HL-60/S4 treated with phorbol 12-myristate 13-acetate at 8.2 ng/mL for 4 days and 3 days (cell line): Measurements from ENCODE around the gene EFHD2.

Experiments
- in situ Hi-C: fragments of 300-500 bp; cut with MboI; formaldehyde crosslinking; loops from 2 replicates; pipeline ENCODE4 v1.15.0; 2022; ENCODE audit warnings: low sequenced_read_pairs

Gene EFHD2

DNA sequence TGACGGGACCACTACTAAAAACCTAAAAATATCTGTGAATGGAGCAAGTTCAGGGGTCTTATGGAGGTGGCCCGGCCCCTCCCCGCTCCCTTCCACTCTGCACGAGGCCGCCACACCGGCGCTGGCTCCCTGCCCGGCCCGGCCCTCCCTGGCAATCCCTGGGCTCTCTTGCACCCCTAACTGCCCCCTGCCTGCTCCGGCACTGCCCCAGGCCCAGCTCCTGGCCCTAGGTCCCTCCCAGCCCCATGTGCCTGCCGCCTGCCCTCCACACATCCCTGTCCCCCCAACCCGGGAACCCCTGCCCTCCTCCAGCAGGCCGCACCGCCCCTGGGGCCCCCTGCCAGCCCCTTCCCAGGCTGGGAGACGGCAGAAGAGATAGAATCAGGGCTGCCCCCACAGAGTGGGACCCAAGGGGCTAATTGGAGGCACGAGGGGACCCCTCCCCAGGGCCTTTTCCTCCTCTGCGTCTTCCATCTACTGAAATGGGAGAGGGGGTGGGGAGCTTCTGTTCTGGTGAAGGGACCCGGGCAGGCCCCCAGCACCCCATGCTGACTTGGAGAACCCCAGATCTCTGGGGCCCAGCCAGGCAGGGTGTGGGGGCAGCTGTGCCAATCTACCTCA is 19.2 kb downstream of the EFHD2 start:
- in situ Hi-C loops: loop anchor here (10.0 to 25.0 kb wide), 2 partner anchors 84 to 292 kb away; no protein-coding TSS in a partner anchor

DNA sequence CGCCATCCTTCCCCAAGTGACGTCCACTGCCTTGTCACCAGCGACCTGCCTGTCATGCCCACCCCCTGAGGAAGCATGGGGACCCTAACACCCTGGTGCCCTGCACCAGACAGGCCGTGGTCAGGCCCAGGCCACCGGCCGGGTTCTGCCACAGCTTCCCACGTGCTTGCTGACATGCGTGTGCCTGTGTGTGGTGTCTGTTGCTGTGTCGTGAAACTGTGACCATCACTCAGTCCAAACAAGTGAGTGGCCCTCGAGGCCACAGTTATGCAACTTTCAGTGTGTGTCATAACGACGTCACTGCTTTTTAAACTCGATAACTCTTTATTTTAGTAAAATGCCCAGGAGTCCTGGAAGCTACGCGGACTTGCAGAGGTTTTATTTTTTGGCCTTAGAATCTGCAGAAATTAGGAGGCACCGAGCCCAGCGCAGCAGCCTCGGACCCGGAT is 20.0 kb downstream of the EFHD2 start:
- in situ Hi-C loops: loop anchor here (10.0 to 25.0 kb wide), 2 partner anchors 85 to 292 kb away; no protein-coding TSS in a partner anchor

DNA sequence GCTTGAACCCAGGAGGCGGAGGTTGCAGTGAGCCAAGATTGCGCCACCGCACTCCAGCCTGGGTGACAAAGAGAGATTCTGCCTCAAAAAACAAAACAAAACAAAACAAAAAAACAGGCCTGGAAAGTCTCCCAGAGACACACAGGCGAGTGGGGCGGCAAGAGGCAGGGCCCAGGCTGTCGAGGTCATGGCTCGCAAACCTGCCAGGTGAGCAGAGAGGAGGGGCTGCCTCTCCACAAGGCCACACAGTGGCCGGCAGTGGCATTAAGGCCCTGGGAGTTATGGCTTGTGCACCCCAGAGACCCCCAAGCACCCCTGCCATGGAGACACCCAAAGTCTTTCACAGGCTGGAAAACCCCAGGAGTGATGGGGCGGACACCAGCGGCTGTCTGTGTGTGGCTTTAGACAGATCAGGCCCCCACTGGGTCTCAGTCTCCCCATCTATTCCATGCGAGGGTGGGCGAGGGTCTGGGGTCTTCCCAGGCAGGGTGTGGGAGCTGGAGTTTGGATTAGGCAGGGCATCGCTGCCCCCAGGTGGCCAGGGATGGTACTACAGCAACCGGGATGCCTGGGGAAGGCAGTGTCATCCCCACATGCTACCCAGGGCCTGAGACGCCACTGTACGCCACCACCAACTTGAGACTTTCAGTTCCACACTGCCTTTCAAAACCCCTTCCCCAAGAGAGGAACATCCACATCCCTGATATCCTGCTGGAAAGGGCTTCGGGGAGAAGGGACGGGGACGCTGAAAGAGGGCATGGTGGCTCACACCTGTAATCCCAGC is 21.3 kb downstream of the EFHD2 start:
- in situ Hi-C loops: loop anchor here (25.0 kb wide), 1 partner anchor 294 kb away; no protein-coding TSS in a partner anchor

DNA sequence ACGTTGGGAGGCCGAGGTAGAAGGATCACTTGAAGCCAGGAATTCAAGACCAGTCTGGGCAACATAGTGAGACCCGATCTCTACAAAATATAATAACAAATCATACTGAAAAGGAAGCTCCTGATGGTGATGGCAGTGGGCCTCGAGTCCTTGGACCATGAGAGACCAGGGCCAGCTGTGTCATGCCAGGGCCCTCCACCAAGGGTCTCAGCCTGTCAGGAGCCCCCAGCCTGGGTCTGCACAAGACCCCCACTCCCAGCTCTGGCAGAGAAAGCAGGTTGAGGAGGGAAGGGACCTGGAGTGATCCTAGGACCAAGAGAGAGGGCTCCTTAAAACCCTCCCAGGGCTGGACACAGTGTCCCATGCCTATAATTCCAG is 21.9 kb downstream of the EFHD2 start:
- in situ Hi-C loops: loop anchor here (25.0 kb wide), 1 partner anchor 294 kb away; no protein-coding TSS in a partner anchor

DNA sequence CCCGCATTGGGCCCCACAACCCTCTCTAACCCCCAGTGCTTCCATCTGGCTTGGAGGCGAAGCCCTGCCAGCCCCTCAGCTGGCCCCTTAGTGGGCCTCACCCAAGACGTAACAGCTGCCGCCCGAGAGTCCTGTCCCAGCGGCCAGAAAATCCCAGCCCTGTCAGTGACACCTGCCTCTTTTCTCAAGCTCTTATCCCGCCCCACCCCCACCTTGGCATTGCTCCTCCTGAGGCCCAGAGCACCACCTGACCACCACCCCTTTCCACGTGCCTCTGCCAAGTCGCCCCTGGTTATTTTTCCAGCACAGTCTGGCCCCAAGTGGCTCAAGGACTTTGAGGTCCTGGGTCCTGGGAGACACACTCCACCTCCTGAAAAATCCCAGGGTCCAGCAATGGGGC is 22.6 kb downstream of the EFHD2 start:
- in situ Hi-C loops: loop anchor here (25.0 kb wide), 1 partner anchor 295 kb away; no protein-coding TSS in a partner anchor

DNA sequence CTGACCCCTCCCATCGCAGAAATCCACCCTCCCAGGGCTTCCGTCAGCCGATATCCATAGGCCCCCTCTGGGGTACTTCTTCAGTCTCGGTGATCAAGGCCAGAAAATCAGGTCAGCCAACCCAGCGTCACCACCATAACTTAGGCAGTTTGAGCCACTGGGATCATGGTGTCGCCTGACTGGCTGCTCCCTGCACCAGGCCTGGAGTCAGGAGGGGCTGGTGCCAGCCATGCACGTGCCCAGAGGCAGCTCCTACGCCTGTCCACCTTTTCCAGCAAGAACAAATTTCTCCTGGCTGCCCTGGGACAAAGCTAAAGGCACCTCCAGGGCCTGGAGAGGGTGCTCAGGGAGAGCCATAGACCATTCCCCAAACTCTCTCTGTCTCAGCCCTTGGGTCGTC is 23.8 kb downstream of the EFHD2 start:
- in situ Hi-C loops: loop anchor here (25.0 kb wide), 1 partner anchor 296 kb away; no protein-coding TSS in a partner anchor

DNA sequence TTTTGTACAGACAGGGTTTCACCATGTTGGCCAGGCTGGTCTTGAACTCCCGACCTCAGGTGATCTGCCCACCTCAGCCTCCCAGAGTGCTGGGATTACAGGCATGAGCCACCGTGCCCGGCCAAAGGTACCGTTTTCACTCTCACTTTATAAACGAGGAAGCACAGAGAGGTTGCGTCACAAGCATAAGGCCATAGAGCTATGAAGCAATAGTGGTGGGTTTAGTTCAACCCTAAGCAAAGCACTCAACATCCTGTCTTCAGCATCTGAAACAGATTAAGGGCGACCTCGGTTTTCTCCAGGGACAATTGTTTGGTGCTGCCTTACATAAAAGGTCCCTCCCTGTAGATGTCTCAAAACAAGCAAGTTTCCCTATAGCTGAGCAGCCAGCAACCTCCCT is 25.1 kb downstream of the EFHD2 start:
- in situ Hi-C loops: loop anchor here (25.0 kb wide), 1 partner anchor 297 kb away; no protein-coding TSS in a partner anchor

DNA sequence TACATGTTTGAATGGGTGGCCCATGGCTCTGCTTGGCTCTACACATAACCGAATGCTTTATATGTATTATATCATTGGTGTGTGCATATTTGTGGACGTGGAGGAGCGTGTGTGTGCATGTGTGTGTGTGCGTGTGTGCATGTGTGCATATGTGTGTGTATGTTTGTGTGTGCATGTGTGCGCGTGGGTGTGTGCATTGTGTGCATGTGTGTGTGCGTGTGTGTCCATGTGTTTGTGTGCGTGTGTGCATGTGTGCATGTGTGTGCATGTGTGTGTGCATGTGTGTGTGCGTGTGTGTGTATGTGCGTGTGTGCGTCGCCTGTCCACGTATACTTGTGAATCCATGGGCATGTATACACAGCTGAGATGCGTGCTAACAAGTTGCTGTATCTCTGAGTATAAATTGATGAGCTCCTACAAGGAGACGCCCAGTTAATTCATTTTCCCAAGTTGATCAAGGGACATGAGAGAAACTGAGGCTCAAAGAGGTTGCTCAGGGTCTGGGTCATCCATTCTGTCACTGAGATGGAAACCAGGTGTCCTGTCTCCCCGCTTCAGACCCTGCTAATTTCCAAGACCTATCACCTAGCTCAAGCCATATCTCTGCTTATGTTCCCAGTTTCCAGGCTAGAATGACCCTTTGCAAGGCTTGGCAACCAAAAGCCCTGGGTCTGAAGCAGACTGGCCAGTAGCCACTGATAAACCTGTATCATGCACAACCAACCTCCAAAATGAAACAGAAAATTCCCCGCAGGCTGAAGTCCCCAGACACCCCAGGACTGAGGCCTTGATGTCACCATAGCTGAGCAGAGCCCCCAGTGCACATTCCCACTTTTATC is 25.8 kb downstream of the EFHD2 start:
- in situ Hi-C loops: loop anchor here (25.0 kb wide), 1 partner anchor 298 kb away; no protein-coding TSS in a partner anchor

DNA sequence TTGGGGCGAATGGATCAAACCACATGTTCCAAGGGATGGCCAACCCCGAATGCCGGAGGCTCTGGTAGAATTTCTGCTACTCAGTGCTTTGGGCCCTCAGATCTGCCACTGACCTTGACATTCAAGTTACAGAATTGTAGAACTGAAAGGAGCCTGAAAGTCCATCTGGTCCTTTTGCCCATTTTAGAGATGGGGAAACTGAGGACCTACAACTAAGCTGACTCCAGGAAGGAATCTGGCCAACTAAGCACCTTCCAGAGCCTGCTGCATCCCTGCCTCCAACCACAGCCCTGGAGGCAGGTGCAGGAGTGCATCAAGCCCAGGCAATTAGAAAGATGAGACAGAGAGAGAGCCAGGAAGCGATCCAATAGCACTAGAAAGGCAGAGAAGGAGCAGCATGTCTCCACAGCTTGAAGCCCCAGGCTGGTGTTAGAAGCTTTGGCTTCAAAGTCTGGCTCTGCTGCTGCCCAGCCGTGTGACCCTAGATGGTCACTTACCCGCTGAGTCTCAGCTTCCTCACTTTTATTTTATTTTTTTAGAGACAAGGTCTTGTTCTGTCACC is 27.3 kb downstream of the EFHD2 start:
- in situ Hi-C loops: loop anchor here (25.0 kb wide), 1 partner anchor 300 kb away; no protein-coding TSS in a partner anchor

DNA sequence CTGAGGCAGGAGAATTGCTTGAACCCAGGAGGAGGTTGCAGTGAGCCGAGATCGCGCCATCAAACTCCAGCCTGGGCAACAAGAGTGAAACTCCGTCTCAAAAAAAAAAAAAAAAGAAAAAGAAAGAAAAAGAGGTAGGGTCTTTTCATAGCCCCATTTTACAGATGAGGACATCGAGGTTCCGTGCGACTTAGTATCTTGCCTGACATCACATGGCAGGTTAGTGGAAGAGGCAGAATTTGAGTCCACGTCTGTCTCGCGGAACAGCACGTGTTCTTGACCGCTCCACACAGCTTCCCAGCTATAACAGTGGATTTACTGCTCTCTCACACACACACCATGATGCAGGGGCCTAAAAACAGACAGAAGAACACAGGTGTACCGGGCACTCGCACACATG is 29.6 kb downstream of the EFHD2 start:
- in situ Hi-C loops: loop anchor here (25.0 kb wide), 1 partner anchor 302 kb away; no protein-coding TSS in a partner anchor

DNA sequence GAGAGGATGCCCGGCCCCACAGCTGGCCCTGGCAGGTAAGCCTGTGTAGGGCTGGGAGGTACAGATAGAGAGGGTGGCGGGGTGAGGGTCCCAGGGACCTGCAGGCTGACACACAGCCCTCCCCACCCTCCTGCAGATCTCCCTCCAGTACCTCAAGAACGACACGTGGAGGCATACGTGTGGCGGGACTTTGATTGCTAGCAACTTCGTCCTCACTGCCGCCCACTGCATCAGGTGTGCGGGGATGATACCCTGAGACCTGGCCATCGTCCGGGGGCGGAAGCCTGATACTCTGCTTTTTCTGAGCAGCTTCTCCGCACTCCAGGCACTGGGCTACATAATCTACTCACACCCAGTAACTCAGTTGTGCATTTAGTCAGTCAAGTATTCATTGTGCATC is 30.7 kb downstream of the EFHD2 start:
- in situ Hi-C loops: loop anchor here (25.0 kb wide), 1 partner anchor 303 kb away; no protein-coding TSS in a partner anchor

DNA sequence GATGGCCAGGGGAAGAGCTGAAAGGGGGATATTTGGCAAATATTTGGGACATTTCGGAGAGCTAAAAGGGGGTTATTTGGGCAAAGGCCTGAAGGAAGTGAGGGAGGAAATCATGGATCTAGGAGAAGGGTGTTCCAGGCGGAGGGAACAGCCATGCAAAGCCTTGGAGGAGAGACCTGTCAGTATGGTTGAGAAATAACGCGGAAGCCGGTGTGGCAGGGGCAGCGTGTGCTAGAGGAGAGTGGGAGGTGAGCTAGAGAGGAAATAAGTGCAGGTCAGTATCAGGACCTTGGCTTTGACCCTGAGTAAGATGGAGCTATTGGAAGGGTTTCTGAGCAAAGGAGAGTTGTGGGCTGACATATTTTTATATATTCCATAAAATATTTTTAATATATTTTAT is 31.6 kb downstream of the EFHD2 start:
- in situ Hi-C loops: loop anchor here (25.0 kb wide), 1 partner anchor 304 kb away; no protein-coding TSS in a partner anchor

DNA sequence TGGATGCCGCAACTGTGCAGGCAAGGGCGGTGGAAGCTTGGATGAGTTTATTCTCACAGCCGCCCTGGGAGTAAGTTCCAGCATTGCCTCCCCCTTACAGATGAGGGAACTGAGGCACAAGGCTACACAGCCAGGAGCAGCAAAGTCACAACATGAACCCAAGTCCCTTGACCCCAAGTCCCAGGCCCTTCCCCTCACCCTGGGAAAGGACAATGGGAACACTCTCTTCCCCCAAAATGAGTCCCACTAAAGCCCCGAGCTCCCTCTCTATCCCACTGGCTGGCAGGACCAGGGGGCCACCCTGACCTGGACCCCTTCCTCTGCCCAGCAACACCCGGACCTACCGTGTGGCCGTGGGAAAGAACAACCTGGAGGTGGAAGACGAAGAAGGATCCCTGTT is 32.4 kb downstream of the EFHD2 start:
- in situ Hi-C loops: loop anchor here (25.0 kb wide), 1 partner anchor 305 kb away; no protein-coding TSS in a partner anchor

DNA sequence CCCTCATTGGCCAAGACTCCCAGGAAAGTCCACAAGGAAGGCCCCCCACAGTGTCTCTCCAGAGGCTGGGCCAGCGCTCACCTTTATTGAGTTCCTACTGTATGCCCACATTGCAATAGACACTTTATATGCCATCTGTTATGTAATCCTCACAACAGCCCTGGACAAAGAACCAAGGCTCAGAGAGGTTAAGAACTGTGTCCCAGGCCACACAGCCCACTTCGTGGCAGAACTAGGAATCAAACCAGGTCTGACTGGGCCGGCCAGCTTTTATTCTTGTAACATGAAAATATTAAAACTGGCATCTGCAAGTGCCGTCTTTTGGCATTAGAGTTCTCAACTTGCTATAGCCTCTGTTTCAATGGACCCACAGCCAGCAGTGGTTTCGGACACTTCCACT is 33.1 kb downstream of the EFHD2 start:
- in situ Hi-C loops: loop anchor here (25.0 kb wide), 1 partner anchor 305 kb away; no protein-coding TSS in a partner anchor

DNA sequence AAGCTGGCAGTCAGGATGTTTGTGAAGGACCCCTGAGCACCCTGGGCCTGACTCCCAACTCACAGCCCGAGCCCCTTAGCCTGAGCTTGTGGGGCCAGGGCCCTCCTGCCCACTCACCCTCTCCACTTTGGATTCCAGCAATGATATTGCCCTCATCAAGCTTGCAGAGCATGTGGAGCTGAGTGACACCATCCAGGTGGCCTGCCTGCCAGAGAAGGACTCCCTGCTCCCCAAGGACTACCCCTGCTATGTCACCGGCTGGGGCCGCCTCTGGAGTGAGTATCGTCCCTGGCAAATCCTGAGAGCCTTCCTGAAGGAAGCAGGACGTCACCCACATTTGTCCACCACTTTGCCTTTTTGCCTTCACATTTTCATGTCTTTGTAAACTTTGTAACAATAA is 33.6 kb downstream of the EFHD2 start:
- in situ Hi-C loops: loop anchor here (25.0 kb wide), 1 partner anchor 306 kb away; no protein-coding TSS in a partner anchor

DNA sequence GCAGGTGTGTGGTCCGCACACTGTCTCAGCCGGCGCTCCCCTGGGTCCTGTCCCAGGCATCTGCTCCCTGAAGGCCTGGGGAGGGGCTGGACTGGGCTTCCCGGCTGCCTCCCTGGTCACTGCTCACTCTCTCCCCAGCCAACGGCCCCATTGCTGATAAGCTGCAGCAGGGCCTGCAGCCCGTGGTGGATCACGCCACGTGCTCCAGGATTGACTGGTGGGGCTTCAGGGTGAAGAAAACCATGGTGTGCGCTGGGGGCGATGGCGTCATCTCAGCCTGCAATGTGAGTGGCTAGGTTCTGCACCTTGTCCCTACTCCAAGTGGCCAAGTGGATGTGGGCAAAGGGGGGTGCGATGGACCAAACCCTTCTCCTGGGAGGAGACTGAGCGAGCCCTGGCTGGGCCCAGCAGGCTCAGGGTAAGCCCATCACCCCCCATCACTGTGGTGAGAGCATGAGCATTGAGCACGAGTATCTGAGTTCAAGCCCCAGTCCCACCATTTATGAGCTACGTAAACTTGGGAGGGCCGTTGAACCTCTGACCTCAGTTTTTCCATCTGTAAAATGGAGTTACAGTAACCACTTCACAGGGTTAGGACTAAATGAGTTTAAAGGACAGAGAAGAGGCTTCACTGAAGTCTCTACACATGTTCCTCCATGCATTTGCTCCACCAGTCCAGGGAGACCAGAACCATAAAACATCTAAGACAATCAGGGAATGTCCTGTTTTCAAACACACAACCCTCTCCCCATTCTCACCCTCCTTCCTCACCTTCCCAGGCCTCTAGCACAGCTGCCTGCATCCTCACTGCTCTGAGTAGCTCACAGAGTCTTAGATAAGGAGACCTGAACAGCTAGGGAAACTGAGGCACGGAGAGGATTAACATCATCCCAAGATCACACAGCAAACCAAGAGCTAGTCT is 35.0 kb downstream of the EFHD2 start:
- in situ Hi-C loops: loop anchor here (25.0 kb wide), 1 partner anchor 307 kb away; no protein-coding TSS in a partner anchor

DNA sequence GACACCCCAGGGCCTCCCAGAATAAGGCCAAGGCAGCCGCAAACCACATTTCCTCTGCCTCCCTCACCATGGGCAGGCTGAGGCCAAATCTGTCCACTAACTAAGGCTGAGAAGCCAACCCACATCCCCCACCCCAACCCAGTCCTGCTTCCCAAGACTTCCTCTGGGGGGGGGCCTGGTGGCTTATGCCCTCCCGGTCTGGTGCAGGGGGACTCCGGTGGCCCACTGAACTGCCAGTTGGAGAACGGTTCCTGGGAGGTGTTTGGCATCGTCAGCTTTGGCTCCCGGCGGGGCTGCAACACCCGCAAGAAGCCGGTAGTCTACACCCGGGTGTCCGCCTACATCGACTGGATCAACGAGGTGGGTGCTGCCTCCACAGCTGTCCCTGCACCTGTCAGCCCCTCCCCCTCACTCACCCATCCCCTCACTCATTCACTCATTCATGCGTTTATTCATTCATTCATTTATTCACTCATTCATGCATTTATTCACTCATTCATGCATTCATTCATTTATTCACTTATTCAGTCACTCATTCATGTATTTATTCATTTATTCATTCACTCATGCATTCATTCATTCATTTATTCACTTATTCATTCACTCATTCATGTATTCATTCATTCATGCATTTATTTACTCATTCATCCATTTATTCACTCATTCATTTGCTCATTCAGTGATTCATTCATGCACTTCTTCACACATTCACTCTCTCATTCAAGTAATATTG is 35.9 kb downstream of the EFHD2 start:
- in situ Hi-C loops: loop anchor here (25.0 kb wide), 1 partner anchor 308 kb away; no protein-coding TSS in a partner anchor

DNA sequence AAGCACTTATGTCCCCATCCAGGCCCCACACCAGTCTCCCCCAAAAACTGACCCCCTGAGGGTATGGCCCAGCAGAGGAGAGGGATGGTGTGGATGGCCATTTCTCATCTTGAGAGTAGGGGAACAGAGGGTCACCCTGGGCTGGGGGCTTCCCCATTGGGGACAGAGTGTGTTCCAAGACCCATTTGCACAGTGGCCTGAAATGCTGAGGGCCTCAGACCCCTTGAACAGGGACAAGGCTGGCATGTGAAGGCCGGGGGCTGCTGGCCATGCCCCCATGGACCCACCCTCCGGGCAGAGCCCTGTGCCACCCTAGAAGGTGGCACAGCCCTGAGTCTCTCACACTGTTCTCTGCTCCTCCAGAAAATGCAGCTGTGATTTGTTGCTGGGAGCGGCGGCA is 36.5 kb downstream of the EFHD2 start:
- in situ Hi-C loops: loop anchor here (25.0 kb wide), 1 partner anchor 309 kb away; no protein-coding TSS in a partner anchor
